Gastroesophageal sphincter (tissue), 3 donors: ENCODE measurements around the gene TCF7L2.

Experiments
- CTCF ChIP-seq, 4 experiments: fragments of 200-600 bp in 2 of 4; fragments of 450-650 bp in 2 of 4; sonication (generic) in 1 of 4; IDR thresholded peaks; one replicate each; pipeline ENCODE4 v1.5.1; 2017 to 2019; ENCODE audit warnings: antibody characterized with exemption in 4 of 4, mild to moderate bottlenecking in 2 of 4, moderate library complexity in 2 of 4
- POLR2A ChIP-seq, 2 donors: fragments of 450-650 bp; IDR thresholded peaks; one replicate each; pipeline ENCODE4 v1.6.1; 2017; ENCODE audit warnings: antibody characterized with exemption in 2 of 2, mild to moderate bottlenecking in 2 of 2, moderate library complexity in 1 of 2
- POLR2AphosphoS5 ChIP-seq: sonication (generic); formaldehyde crosslinking; IDR thresholded peaks from one replicate; pipeline ENCODE4 v1.6.1; 2017; ENCODE audit warnings: antibody characterized with exemption

- TF ChIP-seq CTCF (IDR thresholded peaks at IDR 0.05) (no peak), POLR2AphosphoS5 (no peak), POLR2A (IDR thresholded peaks at IDR 0.05) (no peak)
Observed at GRCh38 chr10:113047151-113047550, 97.1 kb downstream of the TCF7L2 start.
